Caco-2 (cell line): ENCODE data around the gene SLC9A3. TPM values are rescaled to one million over a fixed set of nuclear protein-coding genes. Genes with fewer than 3 reads are reported as not detected.

Experiments
- BruUV-seq: library from RNA; stranded (reverse); fragments of 400-500 nt; replicated peaks from 2 replicates; lab custom pipeline; 2021; lab: Mats Ljungman, UMichigan
- CTCF ChIA-PET: fragments of 300-600 bp; sonication (Branson Sonifier 250); formaldehyde crosslinking; loops from one replicate; lab custom pipeline; 2022; ENCODE audit warnings: antibody characterized with exemption; lab: Charles Lee
- POLR2A ChIA-PET: fragments of 300-600 bp; sonication (Branson Sonifier 250); formaldehyde crosslinking; loops from one replicate; lab custom pipeline; 2022; ENCODE audit warnings: antibody characterized with exemption; lab: Charles Lee
- DNase-seq, 2 experiments: peaks; one replicate each; pipeline versions ENCODE4 v3.0.0 to v3.0.0-alpha.2; 2020 to 2022
- H3K27me3 ChIP-seq: replicated peaks from 2 replicates; pipeline ENCODE4 v1.6.0; 2011; ENCODE audit warnings: low read length; ENCODE audit not compliant: control insufficient read depth, insufficient read depth
- H3K36me3 ChIP-seq: 2 replicates; pipeline ENCODE4 v1.5.1; 2011; ENCODE audit warnings: low read length; ENCODE audit not compliant: control insufficient read depth, insufficient read depth
- H3K4me1 ChIP-seq: fragments of 250-450 bp; sonication (Bioruptor Pico); 2 replicates; pipeline ENCODE4 v1.5.1; 2020; ENCODE audit warnings: mild to moderate bottlenecking
- H3K4me3 ChIP-seq: 2 replicates; pipeline ENCODE4 v1.5.1; 2011; ENCODE audit warnings: low read depth, mild to moderate bottlenecking, control low read depth, low read length
- H3K9me3 ChIP-seq: fragments of 250-450 bp; sonication (Bioruptor Pico); 2 replicates; pipeline ENCODE4 v1.5.1; 2020; ENCODE audit warnings: mild to moderate bottlenecking, moderate library complexity
- H3K27ac Mint-ChIP-seq: one replicate; pipeline ENCODE4 v1.8.0; 2022; ENCODE audit warnings: mixed read lengths; ENCODE audit not compliant: unreplicated experiment
- H3K27me3 Mint-ChIP-seq: one replicate; pipeline ENCODE4 v1.8.0; 2022; ENCODE audit warnings: mixed read lengths; ENCODE audit not compliant: insufficient read depth, unreplicated experiment
- H3K36me3 Mint-ChIP-seq: one replicate; pipeline ENCODE4 v1.8.0; 2022; ENCODE audit warnings: mild to moderate bottlenecking, mixed read lengths; ENCODE audit not compliant: insufficient read depth, unreplicated experiment
- H3K4me1 Mint-ChIP-seq: one replicate; pipeline ENCODE4 v1.8.0; 2022; ENCODE audit warnings: low read depth, mixed read lengths; ENCODE audit not compliant: unreplicated experiment
- H3K4me3 Mint-ChIP-seq: one replicate; pipeline ENCODE4 v1.8.0; 2022; ENCODE audit warnings: mild to moderate bottlenecking, moderate library complexity, mixed read lengths; ENCODE audit not compliant: unreplicated experiment
- H3K9me3 Mint-ChIP-seq: one replicate; pipeline ENCODE4 v1.8.0; 2022; ENCODE audit warnings: mixed read lengths; ENCODE audit not compliant: unreplicated experiment
- CTCF ChIP-seq, 2 experiments: fragments of 200-600 bp in 1 of 2; IDR thresholded peaks; 1 replicate in 1 of 2; 2 replicates in 1 of 2; pipeline versions ENCODE4 v1.5.1 to v1.8.0; 2011 to 2022; ENCODE audit warnings: antibody characterized with exemption in 1 of 2, control low read depth in 1 of 2, inconsistent platforms in 1 of 2, low read depth in 1 of 2, low read length in 1 of 2, mild to moderate bottlenecking in 1 of 2, moderate library complexity in 1 of 2; ENCODE audit not compliant: insufficient read depth in 1 of 2, severe bottlenecking in 1 of 2, unreplicated experiment in 1 of 2
- intact Hi-C: fragments of 100-400 bp; cut with micrococcal nuclease; formaldehyde crosslinking; loops from one replicate; pipeline ENCODE4 v1.10.0; 2022; ENCODE audit not compliant: unreplicated experiment
- total RNA-seq: library from RNA; stranded (reverse); gene quantifications from 2 replicates; pipeline ENCODE4 v1.2.3, GENCODE V29; 2022

Gene SLC9A3
- total RNA-seq, 1 experiment from 2014 or later = 3.4 TPM

- Mint-ChIP-seq H3K4me1 (peaks cover 6% of the 10 kb centered on the region), H3K4me3 (no peak overlapping the region), H3K27ac (no peak overlapping the region), H3K27me3 (peaks cover 2% of the 10 kb centered on the region), H3K36me3 (no peaks in the 10 kb centered on the region), H3K9me3 (no peaks in the 10 kb centered on the region)
- Histone ChIP-seq H3K9me3 (no peaks in the 10 kb centered on the region), H3K4me3 (no peak overlapping the region), H3K36me3 (no peaks in the 10 kb centered on the region), H3K4me1 (peaks cover 10% of the 10 kb centered on the region), H3K27me3 (no peaks in the 10 kb centered on the region)
- no peak for TF ChIP-seq CTCF (IDR thresholded peaks at IDR 0.05; ENCODE audit: insufficient read depth in 1 of 2, low read depth in 1 of 2, low read length in 1 of 2, severe bottlenecking in 1 of 2, unreplicated experiment in 1 of 2)
- ChIA-PET POLR2A (no interaction called here), CTCF (interaction anchor here (0.6 kb wide), 1 partner anchor 15 kb away, joined by 3 read pairs; no protein-coding TSS in a partner anchor)
- no TSS peak for BruUV-seq
- intact Hi-C loops = no loop called here
- no peak for DNase-seq
These were observed 19.7 kb downstream of the SLC9A3 start for GRCh38 chr5:504326-505154.

- H3K36me3 ChIP-seq = no peaks in the 10 kb centered on the region
- no peaks in the 10 kb centered on the region for H3K27me3 ChIP-seq
- H3K27ac Mint-ChIP-seq = no peak overlapping the region
- H3K4me1 ChIP-seq = peaks cover 10% of the 10 kb centered on the region
- ChIA-PET POLR2A (no interaction called here), CTCF (no interaction called here)
- H3K4me3 ChIP-seq = no peak overlapping the region
- H3K9me3 Mint-ChIP-seq = no peaks in the 10 kb centered on the region
- no peaks in the 10 kb centered on the region for H3K27me3 Mint-ChIP-seq
- no peak for TF ChIP-seq CTCF (IDR thresholded peaks at IDR 0.05; ENCODE audit: insufficient read depth in 1 of 2, low read depth in 1 of 2, low read length in 1 of 2, severe bottlenecking in 1 of 2, unreplicated experiment in 1 of 2)
- no peak for DNase-seq
- H3K9me3 ChIP-seq = no peaks in the 10 kb centered on the region
- H3K36me3 Mint-ChIP-seq = no peaks in the 10 kb centered on the region
- no peak overlapping the region for H3K4me3 Mint-ChIP-seq
- intact Hi-C loops = no loop called here
- no TSS peak for BruUV-seq
- H3K4me1 Mint-ChIP-seq = peaks cover 12% of the 10 kb centered on the region
These were observed 21.7 kb downstream of the SLC9A3 start for GRCh38 chr5:502325-503079.

- Histone ChIP-seq H3K9me3 (no peaks in the 10 kb centered on the region), H3K27me3 (no peaks in the 10 kb centered on the region), H3K4me3 (no peak overlapping the region), H3K36me3 (no peaks in the 10 kb centered on the region), H3K4me1 (peaks cover 10% of the 10 kb centered on the region)
- Mint-ChIP-seq H3K27ac (no peak overlapping the region), H3K9me3 (no peaks in the 10 kb centered on the region), H3K36me3 (no peaks in the 10 kb centered on the region), H3K27me3 (no peaks in the 10 kb centered on the region), H3K4me1 (peaks cover 12% of the 10 kb centered on the region), H3K4me3 (no peak overlapping the region)
- ChIA-PET POLR2A (no interaction called here), CTCF (no interaction called here)
- TF ChIP-seq CTCF (IDR thresholded peaks at IDR 0.05; ENCODE audit: insufficient read depth in 1 of 2, low read depth in 1 of 2, low read length in 1 of 2, severe bottlenecking in 1 of 2, unreplicated experiment in 1 of 2) = no peak
- DNase-seq = no peak
- intact Hi-C loops = no loop called here
- BruUV-seq = no TSS peak
These were observed 22.4 kb downstream of the SLC9A3 start for GRCh38 chr5:501831-502184.
